K562 (cell line): ENCODE results near the gene GFI1B. TPM values are rescaled to one million over a fixed set of nuclear protein-coding genes. Genes with fewer than 3 reads are reported as not detected.

ENCODE experiments used
- MEF2D ChIP-seq: conservative IDR thresholded peaks from 2 replicates; pipeline ENCODE4 v1.6.1; 2016; ENCODE audit warnings: low read depth, missing genetic modification characterization, missing compliant biosample characterization
- SRSF3 ChIP-seq: fragments of 200-400 bp; formaldehyde crosslinking; IDR thresholded peaks from 2 replicates; pipeline ENCODE4 v1.6.1; 2016; ENCODE audit warnings: mild to moderate bottlenecking, low read length, moderate library complexity; ENCODE audit not compliant: insufficient read depth
- ZNF507 ChIP-seq: conservative IDR thresholded peaks from 2 replicates; pipeline ENCODE4 v1.6.1; 2017; ENCODE audit warnings: missing genetic modification characterization, missing compliant biosample characterization
- polyA plus RNA-seq, 8 experiments: library from polyadenylated mRNA; depleted of rRNA in 4 of 8; stranded (reverse) in 5 of 8; unstranded in 3 of 8; fragments of >200 nt; fragmentation: Nextera tagmentation in 2 of 8; fragmentation: Illumina TruSeq in 1 of 8; extraction: Ambion mirVana in 2 of 8; extraction: Trizol in 1 of 8; gene quantifications; 2 replicates each; pipeline versions ENCODE4 v1.2.1 to v1.2.3, GENCODE V29; 2011 to 2014; ENCODE audit warnings: inconsistent platforms in 1 of 8, missing spikeins in 1 of 8
- total RNA-seq, 7 experiments: library from RNA; depleted of rRNA in 6 of 7; stranded (reverse); fragments of >200 nt in 6 of 7; fragmentation: Illumina TruSeq in 2 of 7; extraction: Trizol in 2 of 7; gene quantifications; 2 replicates each; pipeline versions ENCODE4 v1.2.1 to v1.2.3, GENCODE V29; 2011 to 2021; ENCODE audit warnings: low replicate concordance in 1 of 7
- TF ChIP-seq, protein P1 (sequence below): fragments of 250-450 bp; sonication (Bioruptor Pico); IDR thresholded peaks from 2 replicates; pipeline ENCODE4 v1.5.0; 2021; ENCODE audit warnings: mild to moderate bottlenecking, moderate library complexity
- TF ChIP-seq, protein P2 (sequence below): fragments of 250-450 bp; sonication (Bioruptor Pico); IDR thresholded peaks from 2 replicates; pipeline ENCODE4 v1.4.0; 2020; ENCODE audit warnings: borderline replicate concordance
- TF ChIP-seq, protein P3 (sequence below), 2 experiments: fragments of 450-650 bp; formaldehyde crosslinking in 1 of 2; IDR thresholded peaks; 2 replicates each; pipeline versions ENCODE4 v1.4.0 to v1.6.1; 2014 to 2020; ENCODE audit warnings: mild to moderate bottlenecking in 2 of 2, borderline replicate concordance in 1 of 2, low read depth in 1 of 2

Gene GFI1B
- total and polyA plus RNA-seq, 9 of the 15 experiments (the other 6 are each of a cell fraction or from before 2014, with no cell fraction given), result 8.0 to 75.7 (median 34.5) TPM

DNA sequence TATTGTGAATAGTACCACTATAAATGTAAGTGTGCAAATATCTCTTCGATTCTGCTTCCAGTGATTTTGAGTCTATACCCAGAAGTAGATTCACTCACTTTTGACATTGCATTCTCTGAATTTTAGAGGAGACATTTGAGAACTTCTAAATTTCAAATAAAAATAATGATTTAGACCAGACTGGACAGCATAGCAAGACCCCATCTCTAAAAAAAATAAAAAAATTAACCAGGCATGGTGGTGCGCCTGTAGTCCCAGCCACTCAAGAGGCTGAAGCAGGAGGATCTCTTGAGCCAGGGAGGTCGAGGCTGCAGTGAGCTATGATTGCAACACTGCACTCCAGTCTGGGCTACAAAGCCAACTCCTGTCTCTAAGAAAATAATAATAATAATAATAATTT lies 1.9 kb upstream of the GFI1B start (continued):
- TF ChIP-seq, protein P1, sequence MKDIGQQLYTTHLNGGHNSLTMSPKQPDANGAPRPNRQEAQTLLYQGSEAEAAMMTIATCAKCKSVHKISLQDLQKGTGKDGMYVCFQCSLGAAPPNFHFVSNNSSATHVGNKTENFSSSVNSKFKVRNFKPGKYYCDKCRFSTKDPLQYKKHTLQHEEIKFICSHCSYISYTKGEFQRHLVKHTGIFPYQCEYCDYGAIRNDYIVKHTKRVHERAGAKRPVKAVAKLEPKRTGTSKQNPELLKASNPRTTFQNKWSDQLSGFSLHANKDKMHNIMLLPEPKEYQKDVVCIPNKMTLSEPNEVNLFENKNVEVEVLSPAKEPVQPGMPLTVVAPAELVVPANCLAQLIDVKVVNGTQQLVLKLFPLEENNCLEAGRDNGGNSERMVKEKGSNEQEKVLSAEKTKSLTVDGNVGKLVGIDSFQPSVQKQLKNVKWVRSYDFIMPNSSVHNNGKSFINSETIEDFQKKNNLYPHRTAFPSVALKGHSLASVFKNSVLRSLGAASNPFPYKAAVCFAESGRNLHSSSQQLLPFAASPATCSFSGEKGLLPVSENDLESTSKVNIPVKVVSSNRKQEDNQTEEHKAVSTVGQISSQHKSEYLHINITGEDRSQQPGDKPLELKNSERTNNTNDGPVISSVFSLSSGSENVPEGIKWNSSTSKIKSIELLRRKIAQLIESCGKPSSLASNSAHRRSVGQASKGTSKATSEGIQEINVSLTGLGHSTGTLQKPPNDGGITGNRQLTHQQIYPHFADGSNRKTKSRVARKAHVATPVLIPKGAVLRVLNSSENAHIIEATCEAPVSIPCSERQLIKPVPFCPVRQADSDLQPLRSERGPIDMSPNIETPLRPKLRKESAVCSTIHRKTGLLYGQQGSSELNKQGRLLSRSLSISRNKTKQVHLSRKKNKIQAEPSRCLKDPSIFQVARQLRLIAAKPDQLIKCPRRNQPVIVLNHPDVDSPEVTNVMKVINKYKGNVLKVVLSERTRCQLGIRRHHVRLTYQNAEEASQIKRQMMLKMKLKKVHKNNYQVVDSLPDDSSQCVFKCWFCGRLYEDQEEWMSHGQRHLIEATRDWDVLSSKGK (CRISPR knock-in tag), result no peak
- TF ChIP-seq SRSF3 (no peak), MEF2D (tag) (no peak), ZNF507 (tag) (no peak)
- TF ChIP-seq, protein P2, sequence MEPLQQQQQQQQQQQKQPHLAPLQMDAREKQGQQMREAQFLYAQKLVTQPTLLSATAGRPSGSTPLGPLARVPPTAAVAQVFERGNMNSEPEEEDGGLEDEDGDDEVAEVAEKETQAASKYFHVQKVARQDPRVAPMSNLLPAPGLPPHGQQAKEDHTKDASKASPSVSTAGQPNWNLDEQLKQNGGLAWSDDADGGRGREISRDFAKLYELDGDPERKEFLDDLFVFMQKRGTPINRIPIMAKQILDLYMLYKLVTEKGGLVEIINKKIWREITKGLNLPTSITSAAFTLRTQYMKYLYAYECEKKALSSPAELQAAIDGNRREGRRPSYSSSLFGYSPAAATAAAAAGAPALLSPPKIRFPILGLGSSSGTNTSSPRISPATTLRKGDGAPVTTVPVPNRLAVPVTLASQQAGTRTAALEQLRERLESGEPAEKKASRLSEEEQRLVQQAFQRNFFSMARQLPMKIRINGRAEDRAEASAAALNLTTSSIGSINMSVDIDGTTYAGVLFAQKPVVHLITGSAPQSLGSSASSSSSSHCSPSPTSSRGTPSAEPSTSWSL (CRISPR knock-in tag), result no peak
- TF ChIP-seq, protein P3, sequence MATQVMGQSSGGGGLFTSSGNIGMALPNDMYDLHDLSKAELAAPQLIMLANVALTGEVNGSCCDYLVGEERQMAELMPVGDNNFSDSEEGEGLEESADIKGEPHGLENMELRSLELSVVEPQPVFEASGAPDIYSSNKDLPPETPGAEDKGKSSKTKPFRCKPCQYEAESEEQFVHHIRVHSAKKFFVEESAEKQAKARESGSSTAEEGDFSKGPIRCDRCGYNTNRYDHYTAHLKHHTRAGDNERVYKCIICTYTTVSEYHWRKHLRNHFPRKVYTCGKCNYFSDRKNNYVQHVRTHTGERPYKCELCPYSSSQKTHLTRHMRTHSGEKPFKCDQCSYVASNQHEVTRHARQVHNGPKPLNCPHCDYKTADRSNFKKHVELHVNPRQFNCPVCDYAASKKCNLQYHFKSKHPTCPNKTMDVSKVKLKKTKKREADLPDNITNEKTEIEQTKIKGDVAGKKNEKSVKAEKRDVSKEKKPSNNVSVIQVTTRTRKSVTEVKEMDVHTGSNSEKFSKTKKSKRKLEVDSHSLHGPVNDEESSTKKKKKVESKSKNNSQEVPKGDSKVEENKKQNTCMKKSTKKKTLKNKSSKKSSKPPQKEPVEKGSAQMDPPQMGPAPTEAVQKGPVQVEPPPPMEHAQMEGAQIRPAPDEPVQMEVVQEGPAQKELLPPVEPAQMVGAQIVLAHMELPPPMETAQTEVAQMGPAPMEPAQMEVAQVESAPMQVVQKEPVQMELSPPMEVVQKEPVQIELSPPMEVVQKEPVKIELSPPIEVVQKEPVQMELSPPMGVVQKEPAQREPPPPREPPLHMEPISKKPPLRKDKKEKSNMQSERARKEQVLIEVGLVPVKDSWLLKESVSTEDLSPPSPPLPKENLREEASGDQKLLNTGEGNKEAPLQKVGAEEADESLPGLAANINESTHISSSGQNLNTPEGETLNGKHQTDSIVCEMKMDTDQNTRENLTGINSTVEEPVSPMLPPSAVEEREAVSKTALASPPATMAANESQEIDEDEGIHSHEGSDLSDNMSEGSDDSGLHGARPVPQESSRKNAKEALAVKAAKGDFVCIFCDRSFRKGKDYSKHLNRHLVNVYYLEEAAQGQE (IDR thresholded peaks at IDR 0.05; ENCODE audit: borderline replicate concordance), result no peak
- TF ChIP-seq, protein P3 (CRISPR knock-in tag; IDR thresholded peaks at IDR 0.05; ENCODE audit: low read depth), result no peak
